IMR-90 (cell line): Measurements from ENCODE around the gene EMILIN2. TPM values are rescaled to one million over a fixed set of nuclear protein-coding genes. Genes with fewer than 3 reads are reported as not detected.

ENCODE experiments used
- ATAC-seq: fragments of 200-7000 bp; cut with Tn5 transposase; 2 replicates; pipeline ENCODE4 v1.9.1; 2020; ENCODE audit warnings: low read depth, mild to moderate bottlenecking, moderate library complexity
- BruUV-seq: library from RNA; stranded (reverse); fragments of 400-500 nt; replicated peaks from 2 replicates; lab custom pipeline; 2021; lab: Mats Ljungman, UMichigan
- CTCF ChIA-PET: fragments of 300-600 bp; formaldehyde crosslinking; extraction: SDS; loops from one replicate; lab custom pipeline; 2021; ENCODE audit warnings: antibody characterized with exemption; lab: Yijun Ruan, JAX
- POLR2A ChIA-PET: fragments of 300-600 bp; sonication (Branson Sonifier 250); formaldehyde crosslinking; loops from one replicate; lab custom pipeline; 2022; ENCODE audit warnings: antibody characterized with exemption; ENCODE audit not compliant: unreplicated experiment; lab: Charles Lee
- DNase-seq: peaks from one replicate; pipeline ENCODE4 v3.0.0; 2013
- H2AFZ ChIP-seq: replicated peaks from 2 replicates; pipeline ENCODE3; 2013; ENCODE audit warnings: low read length, mild to moderate bottlenecking; ENCODE audit not compliant: poor library complexity
- H2AK5ac ChIP-seq: 2 replicates; pipeline ENCODE4 v1.6.1; 2013; ENCODE audit warnings: low read depth, low read length, inconsistent platforms
- H2AK9ac ChIP-seq: replicated peaks from 2 replicates; pipeline ENCODE3; 2013; ENCODE audit warnings: mild to moderate bottlenecking, low read depth, low read length, moderate library complexity; ENCODE audit not compliant: poor library complexity
- H2BK120ac ChIP-seq: 2 replicates; pipeline ENCODE4 v1.6.1; 2013; ENCODE audit warnings: low read depth, low read length, inconsistent platforms
- H2BK15ac ChIP-seq: 3 replicates; pipeline ENCODE4 v1.6.1; 2013; ENCODE audit warnings: low read depth, low read length, inconsistent platforms
- H2BK20ac ChIP-seq: 2 replicates; pipeline ENCODE4 v1.6.1; 2013; ENCODE audit warnings: low read depth, mild to moderate bottlenecking, inconsistent platforms, low read length, moderate library complexity
- H2BK5ac ChIP-seq: 2 replicates; pipeline ENCODE4 v1.6.1; 2013; ENCODE audit warnings: mild to moderate bottlenecking, low read depth, low read length, inconsistent platforms; ENCODE audit not compliant: poor library complexity, severe bottlenecking
- H3K14ac ChIP-seq: replicated peaks from 2 replicates; pipeline ENCODE4 v1.6.1; 2013; ENCODE audit warnings: low read depth, low read length, inconsistent platforms
- H3K18ac ChIP-seq: 2 replicates; pipeline ENCODE4 v1.6.1; 2013; ENCODE audit warnings: low read depth, low read length, control low read depth
- H3K23ac ChIP-seq: 2 replicates; pipeline ENCODE4 v1.6.1; 2013; ENCODE audit warnings: low read depth, low read length, inconsistent platforms
- H3K27ac ChIP-seq: 2 replicates; pipeline ENCODE4 v1.5.1; 2013; ENCODE audit warnings: mild to moderate bottlenecking, control low read depth, low read length; ENCODE audit not compliant: insufficient read depth
- H3K27me3 ChIP-seq: 2 replicates; pipeline ENCODE4 v1.6.1; 2013; ENCODE audit warnings: low read length; ENCODE audit not compliant: control insufficient read depth, insufficient read depth
- H3K36me3 ChIP-seq: 2 replicates; pipeline ENCODE4 v1.6.1; 2013; ENCODE audit warnings: low read length, mixed read lengths; ENCODE audit not compliant: control insufficient read depth, insufficient read depth
- H3K4ac ChIP-seq: 2 replicates; pipeline ENCODE4 v1.6.1; 2013; ENCODE audit warnings: low read depth, low read length, inconsistent platforms
- H3K4me1 ChIP-seq: 2 replicates; pipeline ENCODE4 v1.6.1; 2013; ENCODE audit warnings: low read length, mixed read lengths; ENCODE audit not compliant: control insufficient read depth, insufficient read depth
- H3K4me2 ChIP-seq: 2 replicates; pipeline ENCODE4 v1.6.1; 2013; ENCODE audit warnings: low read depth, mild to moderate bottlenecking, control low read depth, low read length, moderate library complexity
- H3K4me3 ChIP-seq: 2 replicates; pipeline ENCODE4 v1.5.1; 2013; ENCODE audit warnings: low read depth, mild to moderate bottlenecking, control low read depth, low read length, moderate library complexity; ENCODE audit not compliant: insufficient read depth
- H3K56ac ChIP-seq: 2 replicates; pipeline ENCODE4 v1.6.1; 2013; ENCODE audit warnings: low read length, inconsistent platforms; ENCODE audit not compliant: insufficient read depth; ENCODE audit errors: extremely low read depth
- H3K79me1 ChIP-seq, 2 experiments: 2 replicates each; pipeline ENCODE4 v1.6.1; 2013; ENCODE audit warnings: low read length in 2 of 2, inconsistent platforms in 1 of 2, low read depth in 1 of 2
- H3K9ac ChIP-seq: 2 replicates; pipeline ENCODE4 v1.6.1; 2013; ENCODE audit warnings: low read depth, low read length, control low read depth
- H3K9me1 ChIP-seq: 2 replicates; pipeline ENCODE4 v1.6.1; 2013; ENCODE audit warnings: low read length, inconsistent platforms; ENCODE audit not compliant: insufficient read depth
- H3K9me3 ChIP-seq: 2 replicates; pipeline ENCODE4 v1.6.1; 2013; ENCODE audit warnings: low read length; ENCODE audit not compliant: control insufficient read depth, insufficient read depth
- H4K20me1 ChIP-seq: 2 replicates; pipeline ENCODE4 v1.6.1; 2013; ENCODE audit warnings: low read length, inconsistent platforms; ENCODE audit not compliant: insufficient read depth
- H4K5ac ChIP-seq: 2 replicates; pipeline ENCODE4 v1.6.1; 2013; ENCODE audit warnings: mild to moderate bottlenecking, low read depth, low read length, control low read depth
- H4K8ac ChIP-seq, 2 experiments: 2 replicates each; pipeline ENCODE4 v1.6.1; 2013; ENCODE audit warnings: low read depth in 2 of 2, low read length in 2 of 2, control low read depth in 1 of 2, inconsistent platforms in 1 of 2
- H4K91ac ChIP-seq: 2 replicates; pipeline ENCODE4 v1.6.1; 2013; ENCODE audit warnings: low read depth, low read length, inconsistent platforms; ENCODE audit not compliant: insufficient read depth
- CEBPB ChIP-seq: IDR thresholded peaks from 2 replicates; pipeline ENCODE4 v1.6.1; 2012; ENCODE audit warnings: low read depth, low read length, improper control_type of control experiment
- MXI1 ChIP-seq: IDR thresholded peaks from 2 replicates; pipeline ENCODE4 v1.6.1; 2012; ENCODE audit warnings: low read depth, mild to moderate bottlenecking, low read length, moderate library complexity, borderline replicate concordance
- WGBS, 2 experiments: methylation state at CpG; one replicate each; pipeline versions ENCODE4 v1.1.5 to v1.1.7; 2013; ENCODE audit warnings: missing lambda C conversion rate in 2 of 2; ENCODE audit not compliant: insufficient read length in 1 of 2; ENCODE audit errors: extremely low coverage in 2 of 2; 5-methylcytosine and 5-hydroxymethylcytosine counted together
- dilution Hi-C: fragments of 300-500 bp; cut with HindIII; formaldehyde crosslinking; loops from one replicate; pipeline ENCODE4 v1.14.3; 2018; ENCODE audit warnings: low sequenced_read_pairs; ENCODE audit not compliant: unreplicated experiment
- in situ Hi-C: fragments of 300-500 bp; cut with MboI; formaldehyde crosslinking; loops from 3 replicates; pipeline ENCODE4 v1.14.3; 2019; ENCODE audit warnings: low sequenced_read_pairs, inconsistent platforms, mixed read lengths
- intact Hi-C: fragments of 100-400 bp; cut with micrococcal nuclease; formaldehyde crosslinking; loops from 2 replicates; pipeline ENCODE4 v1.10.0; 2022
- polyA plus RNA-seq, 3 experiments: library from polyadenylated mRNA; depleted of rRNA; stranded (reverse); fragments of >200 nt; gene quantifications; 2 replicates each; pipeline ENCODE4 v1.2.3, GENCODE V29; 2012; ENCODE audit warnings: low replicate concordance in 1 of 3
- total RNA-seq: library from RNA; depleted of rRNA; stranded (reverse); fragments of >200 nt; gene quantifications from 2 replicates; pipeline ENCODE4 v1.2.3, GENCODE V29; 2012

EMILIN2 gene
- total and polyA plus RNA-seq, 2 of the 4 experiments (the other 2 are of a cell fraction): under 0.01 to 0.14 TPM

DNA sequence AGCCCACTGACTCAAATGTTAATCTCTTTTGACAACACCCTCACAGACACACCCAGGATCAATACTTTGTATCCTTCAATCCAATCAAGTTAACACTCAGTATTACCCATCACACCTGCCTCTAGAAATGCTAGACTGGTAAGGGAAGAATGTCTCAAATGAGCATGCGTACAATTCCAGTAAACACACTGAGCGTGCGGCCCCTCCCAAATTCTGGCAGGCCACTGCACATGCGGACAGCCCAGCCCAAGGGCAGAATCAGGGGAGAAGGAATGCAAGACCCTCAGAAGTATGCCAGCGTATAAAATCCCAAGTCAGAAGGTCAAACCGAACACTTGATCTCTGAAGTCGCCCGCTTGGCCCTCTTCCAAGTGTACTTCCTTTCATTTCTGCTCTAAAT lies 7.6 kb upstream of the EMILIN2 start:
- BruUV-seq: no TSS peak
- 59% methylated on average over 4 of the region's 8 CpGs; no CpG with 5 or more reads in 1 of the 2 experiments for WGBS, 2 experiments
- in situ Hi-C loops (no loop called here), dilution Hi-C loops (no loop called here), intact Hi-C loops (no loop called here)
- DNase-seq (no peak), ATAC-seq (no peak)
- ChIA-PET CTCF (no interaction called here), POLR2A (no interaction called here)
- no peak overlapping the region for H2AFZ ChIP-seq
- no peak overlapping the region for H4K8ac ChIP-seq
- no peak overlapping the region for H2BK15ac ChIP-seq
- H3K79me1 ChIP-seq: no peaks in the 10 kb centered on the region
- H3K23ac ChIP-seq: no peak overlapping the region
- H3K18ac ChIP-seq: no peak overlapping the region
- H3K14ac ChIP-seq: no peak overlapping the region
- H3K9me1 ChIP-seq: no peaks in the 10 kb centered on the region
- H4K5ac ChIP-seq: no peak overlapping the region
- H3K4me3 ChIP-seq: no peak overlapping the region
- no peak overlapping the region for H3K4me2 ChIP-seq
- no peak overlapping the region for H3K56ac ChIP-seq
- no peaks in the 10 kb centered on the region for H4K20me1 ChIP-seq
- TF ChIP-seq CEBPB: no peak
- TF ChIP-seq MXI1: no peak
- no peak overlapping the region for H2BK120ac ChIP-seq
- H4K91ac ChIP-seq: no peak overlapping the region
- H3K9ac ChIP-seq: no peak overlapping the region
- peaks cover 30% of the 10 kb centered on the region for H3K27me3 ChIP-seq
- no peak overlapping the region for H2AK5ac ChIP-seq
- H3K36me3 ChIP-seq: no peaks in the 10 kb centered on the region
- H2BK20ac ChIP-seq: no peak overlapping the region
- no peak overlapping the region for H3K27ac ChIP-seq
- no peak overlapping the region for H3K4ac ChIP-seq
- no peak overlapping the region for H2AK9ac ChIP-seq
- no peak overlapping the region for H2BK5ac ChIP-seq
- no peaks in the 10 kb centered on the region for H3K4me1 ChIP-seq
- H3K9me3 ChIP-seq: peaks cover 3% of the 10 kb centered on the region; the same call in 1 of the 2 replicates
